A673 (cell line): ENCODE results near the gene NR2F2. TPM values are rescaled to one million over a fixed set of nuclear protein-coding genes. Genes with fewer than 3 reads are reported as not detected.

Source experiments
- BruUV-seq: library from RNA; stranded (reverse); fragments of 400-500 nt; replicated peaks from 2 replicates; lab custom pipeline; 2021; lab: Mats Ljungman, UMichigan
- CTCF ChIA-PET: fragments of 300-600 bp; sonication (Branson Sonifier 250); formaldehyde crosslinking; loops from one replicate; lab custom pipeline; 2022; ENCODE audit warnings: antibody characterized with exemption; lab: Charles Lee
- POLR2A ChIA-PET: fragments of 300-600 bp; sonication (Branson Sonifier 250); formaldehyde crosslinking; loops from one replicate; lab custom pipeline; 2022; ENCODE audit warnings: antibody characterized with exemption; ENCODE audit not compliant: low non-redundant PET; lab: Charles Lee
- DNase-seq: peaks from one replicate; pipeline ENCODE4 v3.0.0-alpha.2; 2015; ENCODE audit warnings: low spot score
- H3K27ac ChIP-seq: fragments of 200-600 bp; sonication (generic); 2 replicates; pipeline ENCODE4 v1.5.1; 2016; ENCODE audit warnings: mixed run types, low read depth, mild to moderate bottlenecking, mixed read lengths, antibody characterized with exemption, low read length; ENCODE audit not compliant: poor library complexity, severe bottlenecking
- H3K27me3 ChIP-seq: fragments of 200-600 bp; sonication (generic); replicated peaks from 2 replicates; pipeline ENCODE4 v1.6.1; 2017; ENCODE audit warnings: mixed run types, low read depth, mild to moderate bottlenecking, mixed read lengths, antibody characterized with exemption, low read length; ENCODE audit not compliant: insufficient read depth, poor library complexity
- H3K36me3 ChIP-seq: fragments of 200-600 bp; sonication (generic); 2 replicates; pipeline ENCODE4 v1.6.1; 2016; ENCODE audit warnings: mixed run types, mild to moderate bottlenecking, mixed read lengths, antibody characterized with exemption, low read length; ENCODE audit not compliant: insufficient read depth, poor library complexity, severe bottlenecking
- H3K4me1 ChIP-seq: fragments of 200-600 bp; sonication (generic); 2 replicates; pipeline ENCODE4 v1.6.1; 2017; ENCODE audit warnings: mixed run types, mild to moderate bottlenecking, mixed read lengths, antibody characterized with exemption, low read length; ENCODE audit not compliant: insufficient read depth, poor library complexity, severe bottlenecking
- H3K4me3 ChIP-seq: fragments of 200-600 bp; sonication (generic); 2 replicates; pipeline ENCODE4 v1.5.1; 2016; ENCODE audit warnings: low read depth, mixed run types, mild to moderate bottlenecking, mixed read lengths, low read length; ENCODE audit not compliant: poor library complexity, severe bottlenecking
- H3K9me3 ChIP-seq: fragments of 200-600 bp; sonication (generic); 2 replicates; pipeline ENCODE4 v1.6.1; 2016; ENCODE audit warnings: mixed run types, low read depth, mild to moderate bottlenecking, mixed read lengths, antibody characterized with exemption, low read length; ENCODE audit not compliant: poor library complexity, severe bottlenecking
- EZH2 ChIP-seq: fragments of 200-600 bp; sonication (generic); IDR thresholded peaks from 2 replicates; pipeline ENCODE4 v1.6.1; 2017; ENCODE audit warnings: borderline replicate concordance, low read depth, mild to moderate bottlenecking, mixed read lengths, antibody characterized with exemption, low read length; ENCODE audit not compliant: poor library complexity, severe bottlenecking
- intact Hi-C: fragments of 100-400 bp; cut with micrococcal nuclease; formaldehyde crosslinking; loops from one replicate; pipeline ENCODE4 v1.10.0; 2022; ENCODE audit not compliant: unreplicated experiment
- total RNA-seq: library from RNA; stranded (reverse); gene quantifications from 2 replicates; pipeline ENCODE4 v1.2.3, GENCODE V29; 2021
- TF ChIP-seq, protein P1 (sequence below): fragments of 300-800, 200-600 bp; sonication (generic); conservative IDR thresholded peaks from 2 replicates; pipeline ENCODE4 v1.5.1; 2017; ENCODE audit warnings: low read depth, mild to moderate bottlenecking, antibody characterized with exemption, low read length, moderate library complexity, mixed read lengths

The NR2F2 gene
- total RNA-seq, 1 experiment from 2014 or later, result 106 TPM

GRCh38 chr15:96294766-96295165, 35.7 kb upstream of the NR2F2 start:
- no peaks in the 10 kb centered on the region for H3K36me3 ChIP-seq
- no peak overlapping the region for H3K27ac ChIP-seq
- H3K27me3 ChIP-seq, result no peaks in the 10 kb centered on the region
- ChIA-PET CTCF (no interaction called here), POLR2A (no interaction called here)
- BruUV-seq, result no TSS peak
- H3K9me3 ChIP-seq, result peaks cover 17% of the 10 kb centered on the region
- TF ChIP-seq EZH2, result no peak
- TF ChIP-seq, protein P1, sequence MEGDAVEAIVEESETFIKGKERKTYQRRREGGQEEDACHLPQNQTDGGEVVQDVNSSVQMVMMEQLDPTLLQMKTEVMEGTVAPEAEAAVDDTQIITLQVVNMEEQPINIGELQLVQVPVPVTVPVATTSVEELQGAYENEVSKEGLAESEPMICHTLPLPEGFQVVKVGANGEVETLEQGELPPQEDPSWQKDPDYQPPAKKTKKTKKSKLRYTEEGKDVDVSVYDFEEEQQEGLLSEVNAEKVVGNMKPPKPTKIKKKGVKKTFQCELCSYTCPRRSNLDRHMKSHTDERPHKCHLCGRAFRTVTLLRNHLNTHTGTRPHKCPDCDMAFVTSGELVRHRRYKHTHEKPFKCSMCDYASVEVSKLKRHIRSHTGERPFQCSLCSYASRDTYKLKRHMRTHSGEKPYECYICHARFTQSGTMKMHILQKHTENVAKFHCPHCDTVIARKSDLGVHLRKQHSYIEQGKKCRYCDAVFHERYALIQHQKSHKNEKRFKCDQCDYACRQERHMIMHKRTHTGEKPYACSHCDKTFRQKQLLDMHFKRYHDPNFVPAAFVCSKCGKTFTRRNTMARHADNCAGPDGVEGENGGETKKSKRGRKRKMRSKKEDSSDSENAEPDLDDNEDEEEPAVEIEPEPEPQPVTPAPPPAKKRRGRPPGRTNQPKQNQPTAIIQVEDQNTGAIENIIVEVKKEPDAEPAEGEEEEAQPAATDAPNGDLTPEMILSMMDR, result no peak
- no peak overlapping the region for H3K4me3 ChIP-seq
- DNase-seq, result no peak
- intact Hi-C loops, result no loop called here
- H3K4me1 ChIP-seq, result no peaks in the 10 kb centered on the region

- no peak overlapping the region for H3K27ac ChIP-seq
- peaks cover 17% of the 10 kb centered on the region for H3K9me3 ChIP-seq
- intact Hi-C loops, result no loop called here
- H3K27me3 ChIP-seq, result no peaks in the 10 kb centered on the region
- no peak for DNase-seq
- H3K36me3 ChIP-seq, result no peaks in the 10 kb centered on the region
- POLR2A ChIA-PET, result no interaction called here
- TF ChIP-seq, protein P1, result no peak
- TF ChIP-seq EZH2, result no peak
- CTCF ChIA-PET, result no interaction called here
- BruUV-seq, result no TSS peak
- no peak overlapping the region for H3K4me3 ChIP-seq
- H3K4me1 ChIP-seq, result no peaks in the 10 kb centered on the region
These were observed 34.2 kb upstream of the NR2F2 start for GRCh38 chr15:96296264-96296663.

DNA sequence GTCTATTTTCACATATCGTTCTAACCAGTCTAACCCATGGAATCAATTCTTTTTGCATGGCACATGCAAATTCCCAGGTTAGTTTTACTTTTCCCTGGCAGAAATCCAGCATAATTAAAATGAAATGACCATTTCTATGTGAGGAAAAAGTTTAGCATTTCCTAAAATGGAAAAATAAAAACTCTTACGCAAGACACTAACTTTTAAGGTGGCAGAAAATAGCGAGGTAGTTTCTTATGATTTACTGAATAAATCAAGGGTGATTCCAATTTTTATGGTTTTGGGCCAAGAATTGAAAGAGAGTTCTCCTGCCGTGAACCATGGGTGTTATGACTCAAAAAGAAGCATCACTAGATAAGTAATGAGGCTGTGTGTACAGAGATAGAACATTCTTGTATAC, 32.7 kb upstream of the NR2F2 start:
- no TSS peak for BruUV-seq
- CTCF ChIA-PET, result no interaction called here

More for the DNA sequence above, 32.7 kb upstream of the NR2F2 start:
- POLR2A ChIA-PET, result no interaction called here
- H3K36me3 ChIP-seq, result no peaks in the 10 kb centered on the region
- intact Hi-C loops, result no loop called here
- H3K4me3 ChIP-seq, result no peak overlapping the region
- no peak for DNase-seq
- no peaks in the 10 kb centered on the region for H3K4me1 ChIP-seq
- H3K9me3 ChIP-seq, result peaks cover 17% of the 10 kb centered on the region
- no peak overlapping the region for H3K27ac ChIP-seq
- no peaks in the 10 kb centered on the region for H3K27me3 ChIP-seq
- TF ChIP-seq EZH2, result no peak
- TF ChIP-seq, protein P1, result no peak
